K562 (cell line): ENCODE results near the gene TMEM184C. TPM values are rescaled to one million over a fixed set of nuclear protein-coding genes. Genes with fewer than 3 reads are reported as not detected.

ENCODE experiments used
- ATAC-seq: fragments of 200-7000 bp; cut with Tn5 transposase; 3 replicates; pipeline ENCODE4 v1.9.1; 2020; ENCODE audit warnings: moderate library complexity
- BruUV-seq: library from RNA; stranded (reverse); fragments of 400-500 nt; replicated peaks from 2 replicates; lab custom pipeline; 2021; lab: Mats Ljungman, UMichigan
- CTCF ChIA-PET: fragments of 300-600 bp; formaldehyde crosslinking; extraction: SDS; loops from one replicate; lab custom pipeline; 2021; ENCODE audit warnings: low intra/inter-chr PET ratio; lab: Yijun Ruan, JAX
- POLR2A ChIA-PET: fragments of 300-600, 350-650 bp; sonication (Branson Sonifier 250); formaldehyde crosslinking; extraction: SDS; loops from one replicate; lab custom pipeline; 2021; ENCODE audit warnings: antibody characterized with exemption, inconsistent platforms; lab: Yijun Ruan, JAX
- DNase-seq, 4 experiments: peaks; one replicate each; pipeline versions ENCODE4 v3.0.0 to v3.0.0-alpha.2; 2011 to 2018; ENCODE audit warnings: low spot score in 3 of 4, mixed read lengths in 3 of 4; ENCODE audit errors: extremely low read depth in 1 of 4
- FAIRE-seq: peaks from 2 replicates; lab custom pipeline; 2011; peaks lifted over from hg19 to GRCh38; lab: Jason Lieb, UNC
- H2AFZ ChIP-seq: 2 replicates; pipeline ENCODE4 v1.6.0; 2011; ENCODE audit warnings: low read depth, low read length, control low read depth, inconsistent platforms
- H3K27ac ChIP-seq: fragments of 200-600 bp; 3 replicates; pipeline ENCODE4 v1.8.0; 2011; ENCODE audit warnings: low read depth, mild to moderate bottlenecking, control low read depth, inconsistent platforms, low read length, moderate library complexity, mixed read lengths; ENCODE audit errors: extremely low read depth
- H3K27me3 ChIP-seq, 2 experiments: fragments of 300-600 bp in 1 of 2; 2 replicates in 1 of 2; 3 replicates in 1 of 2; pipeline versions ENCODE4 v1.6.0 to v1.8.0; 2011; ENCODE audit warnings: inconsistent platforms in 2 of 2, low read length in 2 of 2, mild to moderate bottlenecking in 1 of 2, mixed read lengths in 1 of 2, moderate library complexity in 1 of 2; ENCODE audit not compliant: control insufficient read depth in 2 of 2, insufficient read depth in 2 of 2
- H3K36me3 ChIP-seq: fragments of 300-600 bp; 3 replicates; pipeline ENCODE4 v1.8.0; 2011; ENCODE audit warnings: mild to moderate bottlenecking, low read length, inconsistent platforms; ENCODE audit not compliant: control insufficient read depth, insufficient read depth
- H3K4me1 ChIP-seq, 2 experiments: fragments of 200-600 bp in 1 of 2; replicated peaks in 1 of 2; 2 replicates in 1 of 2; 3 replicates in 1 of 2; pipeline versions ENCODE4 v1.5.1 to v1.8.0; 2011; ENCODE audit warnings: inconsistent platforms in 2 of 2, low read length in 2 of 2, mild to moderate bottlenecking in 1 of 2, mixed read lengths in 1 of 2, moderate library complexity in 1 of 2; ENCODE audit not compliant: control insufficient read depth in 2 of 2, insufficient read depth in 2 of 2
- H3K4me2 ChIP-seq: 2 replicates; pipeline ENCODE4 v1.6.1; 2011; ENCODE audit warnings: low read length, control low read depth, inconsistent platforms, mixed read lengths; ENCODE audit not compliant: insufficient read depth
- H3K4me3 ChIP-seq: fragments of 200-600 bp; sonication (generic), shearing (Covaris generic); 2 replicates; pipeline ENCODE4 v1.5.1; 2016; ENCODE audit warnings: control low read depth, inconsistent platforms
- H3K79me2 ChIP-seq: fragments of 200-600 bp; 3 replicates; pipeline ENCODE4 v1.8.0; 2011; ENCODE audit warnings: low read length, inconsistent platforms; ENCODE audit not compliant: control insufficient read depth, insufficient read depth
- H3K9ac ChIP-seq, 2 experiments: 2 replicates each; pipeline versions ENCODE4 v1.6.0 to v1.6.1; 2011; ENCODE audit warnings: low read depth in 2 of 2, low read length in 2 of 2, control low read depth in 1 of 2, inconsistent platforms in 1 of 2, mild to moderate bottlenecking in 1 of 2, mixed read lengths in 1 of 2; ENCODE audit not compliant: insufficient read depth in 1 of 2
- H3K9me1 ChIP-seq: one replicate; pipeline ENCODE4 v1.6.0; 2011; ENCODE audit warnings: inconsistent platforms, mild to moderate bottlenecking, low read length, moderate library complexity; ENCODE audit not compliant: control insufficient read depth, insufficient read depth
- H3K9me3 ChIP-seq: replicated peaks from 2 replicates; pipeline ENCODE4 v1.5.1; 2011; ENCODE audit warnings: low read depth, low read length, inconsistent platforms; ENCODE audit not compliant: control insufficient read depth, insufficient read depth
- H4K20me1 ChIP-seq: replicated peaks from 2 replicates; pipeline ENCODE4 v1.6.1; 2011; ENCODE audit warnings: low read length, inconsistent platforms, mixed read lengths; ENCODE audit not compliant: control insufficient read depth, insufficient read depth
- ARHGAP35 ChIP-seq: fragments of 450-650 bp; IDR thresholded peaks from 2 replicates; pipeline ENCODE4 v1.6.1; 2018; ENCODE audit not compliant: partially characterized antibody
- C11orf30 ChIP-seq: fragments of 450-650 bp; IDR thresholded peaks from 2 replicates; pipeline ENCODE4 v1.6.1; 2016; ENCODE audit warnings: low read depth, mild to moderate bottlenecking
- CTBP1 ChIP-seq: fragments of 450-650 bp; IDR thresholded peaks from 2 replicates; pipeline ENCODE4 v1.6.1; 2016; ENCODE audit warnings: borderline replicate concordance
- HMGN3 ChIP-seq: IDR thresholded peaks from 2 replicates; pipeline ENCODE4 v1.6.1; 2011; ENCODE audit warnings: borderline replicate concordance, low read depth, mild to moderate bottlenecking, mixed read lengths, low read length; ENCODE audit not compliant: insufficient read length; ENCODE audit errors: extremely low read depth
- MAFF ChIP-seq: IDR thresholded peaks from 2 replicates; pipeline ENCODE4 v1.6.1; 2012; ENCODE audit warnings: low read length, improper control_type of control experiment
- MAFG ChIP-seq: fragments of 450-650 bp; conservative IDR thresholded peaks from 2 replicates; pipeline ENCODE4 v1.6.1; 2016; ENCODE audit warnings: missing genetic modification characterization, missing compliant biosample characterization
- MAFK ChIP-seq: IDR thresholded peaks from 2 replicates; pipeline ENCODE4 v1.6.1; 2011; ENCODE audit warnings: low read length, improper control_type of control experiment
- NR4A1 ChIP-seq, 2 experiments: fragments of 250-450 bp in 1 of 2; fragments of 450-650 bp in 1 of 2; sonication (Bioruptor Pico) in 1 of 2; IDR thresholded peaks; 2 replicates each; pipeline versions ENCODE4 v1.4.0 to v1.6.1; 2016 to 2020; ENCODE audit warnings: mild to moderate bottlenecking in 2 of 2, missing compliant biosample characterization in 1 of 2, missing genetic modification characterization in 1 of 2, moderate library complexity in 1 of 2
- ZNF316 ChIP-seq: fragments of 450-650 bp; IDR thresholded peaks from 2 replicates; pipeline ENCODE4 v1.6.1; 2016
- WGBS: fragments of 100-300 bp; shearing (Covaris generic); methylation state at CpG from one replicate; pipeline ENCODE4 v1.1.6; 2016; ENCODE audit warnings: low coverage, mixed read lengths; ENCODE audit not compliant: insufficient coverage; ENCODE audit errors: missing lambda C conversion rate; 5-methylcytosine and 5-hydroxymethylcytosine counted together
- in situ Hi-C: fragments of 300-500 bp; cut with MboI; formaldehyde crosslinking; loops from 4 replicates; pipeline ENCODE4 v1.15.0; 2018; ENCODE audit warnings: inconsistent platforms, mixed read lengths
- intact Hi-C: fragments of 100-400 bp; cut with micrococcal nuclease; formaldehyde crosslinking; loops from 2 replicates; pipeline ENCODE4 v1.14.2; 2022
- polyA plus RNA-seq, 8 experiments: library from polyadenylated mRNA; depleted of rRNA in 4 of 8; stranded (reverse) in 5 of 8; unstranded in 3 of 8; fragments of >200 nt; fragmentation: Nextera tagmentation in 2 of 8; fragmentation: Illumina TruSeq in 1 of 8; extraction: Ambion mirVana in 2 of 8; extraction: Trizol in 1 of 8; gene quantifications; 2 replicates each; pipeline versions ENCODE4 v1.2.1 to v1.2.3, GENCODE V29; 2011 to 2014; ENCODE audit warnings: inconsistent platforms in 1 of 8, missing spikeins in 1 of 8
- total RNA-seq, 7 experiments: library from RNA; depleted of rRNA in 6 of 7; stranded (reverse); fragments of >200 nt in 6 of 7; fragmentation: Illumina TruSeq in 2 of 7; extraction: Trizol in 2 of 7; gene quantifications; 2 replicates each; pipeline versions ENCODE4 v1.2.1 to v1.2.3, GENCODE V29; 2011 to 2021; ENCODE audit warnings: low replicate concordance in 1 of 7
- TF ChIP-seq, protein P1 (sequence below): fragments of 450-650 bp; IDR thresholded peaks from 2 replicates; pipeline ENCODE4 v1.7.1; 2018; ENCODE audit warnings: mild to moderate bottlenecking, low read depth; ENCODE audit not compliant: partially characterized antibody
- TF ChIP-seq, protein P2 (sequence below): fragments of 150-350 bp; IDR thresholded peaks from 2 replicates; pipeline ENCODE4 v1.6.1; 2014; ENCODE audit warnings: low read depth, mild to moderate bottlenecking, low read length, borderline replicate concordance
- TF ChIP-seq, protein P3 (sequence below): sonication (generic); formaldehyde crosslinking; IDR thresholded peaks from 2 replicates; pipeline ENCODE4 v1.9.0; 2022; ENCODE audit warnings: mild to moderate bottlenecking, missing genetic modification reagents
- TF ChIP-seq, protein P4 (sequence below): fragments of 250-450 bp; sonication (Bioruptor Pico); IDR thresholded peaks from 2 replicates; pipeline ENCODE4 v1.4.0; 2020

The TMEM184C gene
- total and polyA plus RNA-seq, 9 of the 15 experiments (the other 6 are each of a cell fraction or from before 2014, with no cell fraction given), result 3.9 to 24.2 (median 18.2) TPM

DNA sequence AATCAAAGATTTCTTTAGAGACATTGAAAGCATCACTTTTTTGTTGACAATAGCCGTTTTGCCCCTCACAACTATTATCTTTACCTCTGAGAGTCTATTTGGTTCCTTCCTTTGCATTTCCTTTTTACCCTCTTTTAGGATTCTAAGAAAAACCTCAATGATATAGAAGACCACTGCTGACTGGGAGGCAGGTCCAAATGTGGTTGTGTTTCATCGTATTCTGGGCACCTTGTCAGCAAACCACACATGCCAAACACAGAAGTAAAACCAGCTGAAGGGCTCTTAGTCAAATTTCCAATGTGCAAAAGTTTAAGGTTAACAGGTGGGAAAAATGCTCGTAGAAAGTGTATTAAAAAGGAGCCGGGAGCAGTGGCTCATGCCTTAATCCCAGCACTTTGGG, 71.9 kb downstream of the TMEM184C start (continued):
- TF ChIP-seq, protein P1, sequence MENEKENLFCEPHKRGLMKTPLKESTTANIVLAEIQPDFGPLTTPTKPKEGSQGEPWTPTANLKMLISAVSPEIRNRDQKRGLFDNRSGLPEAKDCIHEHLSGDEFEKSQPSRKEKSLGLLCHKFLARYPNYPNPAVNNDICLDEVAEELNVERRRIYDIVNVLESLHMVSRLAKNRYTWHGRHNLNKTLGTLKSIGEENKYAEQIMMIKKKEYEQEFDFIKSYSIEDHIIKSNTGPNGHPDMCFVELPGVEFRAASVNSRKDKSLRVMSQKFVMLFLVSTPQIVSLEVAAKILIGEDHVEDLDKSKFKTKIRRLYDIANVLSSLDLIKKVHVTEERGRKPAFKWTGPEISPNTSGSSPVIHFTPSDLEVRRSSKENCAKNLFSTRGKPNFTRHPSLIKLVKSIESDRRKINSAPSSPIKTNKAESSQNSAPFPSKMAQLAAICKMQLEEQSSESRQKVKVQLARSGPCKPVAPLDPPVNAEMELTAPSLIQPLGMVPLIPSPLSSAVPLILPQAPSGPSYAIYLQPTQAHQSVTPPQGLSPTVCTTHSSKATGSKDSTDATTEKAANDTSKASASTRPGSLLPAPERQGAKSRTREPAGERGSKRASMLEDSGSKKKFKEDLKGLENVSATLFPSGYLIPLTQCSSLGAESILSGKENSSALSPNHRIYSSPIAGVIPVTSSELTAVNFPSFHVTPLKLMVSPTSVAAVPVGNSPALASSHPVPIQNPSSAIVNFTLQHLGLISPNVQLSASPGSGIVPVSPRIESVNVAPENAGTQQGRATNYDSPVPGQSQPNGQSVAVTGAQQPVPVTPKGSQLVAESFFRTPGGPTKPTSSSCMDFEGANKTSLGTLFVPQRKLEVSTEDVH, result no peak
- TF ChIP-seq HMGN3, result no peak
- TF ChIP-seq ARHGAP35, result no peak
- no peak for TF ChIP-seq ZNF316
- TF ChIP-seq NR4A1 (CRISPR knock-in tag; IDR thresholded peaks at IDR 0.05), result no peak
- no peak for TF ChIP-seq NR4A1 (tag; IDR thresholded peaks at IDR 0.05)

DNA sequence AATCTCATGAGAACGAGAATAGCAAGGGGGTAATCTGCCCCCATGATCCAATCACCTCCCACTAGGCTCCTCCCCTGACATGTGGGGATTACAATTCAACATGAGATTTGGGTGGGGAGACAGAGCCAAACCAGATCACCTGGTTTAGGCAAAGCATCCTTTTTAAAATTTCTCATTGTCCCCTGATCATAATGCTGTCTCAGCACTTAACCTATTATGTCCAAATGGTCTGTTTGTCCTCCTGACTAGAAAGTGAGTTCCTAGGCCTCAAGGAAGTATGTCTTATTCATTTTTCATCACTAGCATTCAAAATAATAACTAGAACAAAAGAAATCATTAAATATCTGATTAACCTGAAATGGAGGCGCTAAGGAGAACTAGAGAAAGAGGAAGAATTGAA, 74.6 kb downstream of the TMEM184C start:
- H3K36me3 ChIP-seq, result no peaks in the 10 kb centered on the region
- 3% methylated on average over 2 of the region's 2 CpGs for WGBS
- ATAC-seq (no peak), FAIRE-seq (no peak), DNase-seq (no peak)
- H3K9me3 ChIP-seq, result no peaks in the 10 kb centered on the region
- H3K27me3 ChIP-seq, result peaks cover 8 to 17% of the 10 kb centered on the region in 2 experiments; a peak in 4 of 5 replicates
- no peaks in the 10 kb centered on the region for H3K9me1 ChIP-seq
- CTCF ChIA-PET, result interaction anchor here (1.3 kb wide), 1 partner anchor 175 kb away, joined by 11 read pairs; no protein-coding TSS in a partner anchor
- no peaks in the 10 kb centered on the region for H3K79me2 ChIP-seq
- no peak overlapping the region for H3K4me2 ChIP-seq
- intact Hi-C loops, result loop anchor here (2.0 to 10.0 kb wide), 2 partner anchors 167 to 175 kb away; no protein-coding TSS in a partner anchor
- no TSS peak for BruUV-seq
- no peak overlapping the region for H3K4me3 ChIP-seq
- no peak overlapping the region for H2AFZ ChIP-seq
- in situ Hi-C loops, result no loop called here
- H4K20me1 ChIP-seq, result no peaks in the 10 kb centered on the region
- no peaks in the 10 kb centered on the region for H3K4me1 ChIP-seq
- no peak overlapping the region for H3K9ac ChIP-seq
- H3K27ac ChIP-seq, result no peak overlapping the region
- POLR2A ChIA-PET, result no interaction called here
- TF ChIP-seq, protein P2, sequence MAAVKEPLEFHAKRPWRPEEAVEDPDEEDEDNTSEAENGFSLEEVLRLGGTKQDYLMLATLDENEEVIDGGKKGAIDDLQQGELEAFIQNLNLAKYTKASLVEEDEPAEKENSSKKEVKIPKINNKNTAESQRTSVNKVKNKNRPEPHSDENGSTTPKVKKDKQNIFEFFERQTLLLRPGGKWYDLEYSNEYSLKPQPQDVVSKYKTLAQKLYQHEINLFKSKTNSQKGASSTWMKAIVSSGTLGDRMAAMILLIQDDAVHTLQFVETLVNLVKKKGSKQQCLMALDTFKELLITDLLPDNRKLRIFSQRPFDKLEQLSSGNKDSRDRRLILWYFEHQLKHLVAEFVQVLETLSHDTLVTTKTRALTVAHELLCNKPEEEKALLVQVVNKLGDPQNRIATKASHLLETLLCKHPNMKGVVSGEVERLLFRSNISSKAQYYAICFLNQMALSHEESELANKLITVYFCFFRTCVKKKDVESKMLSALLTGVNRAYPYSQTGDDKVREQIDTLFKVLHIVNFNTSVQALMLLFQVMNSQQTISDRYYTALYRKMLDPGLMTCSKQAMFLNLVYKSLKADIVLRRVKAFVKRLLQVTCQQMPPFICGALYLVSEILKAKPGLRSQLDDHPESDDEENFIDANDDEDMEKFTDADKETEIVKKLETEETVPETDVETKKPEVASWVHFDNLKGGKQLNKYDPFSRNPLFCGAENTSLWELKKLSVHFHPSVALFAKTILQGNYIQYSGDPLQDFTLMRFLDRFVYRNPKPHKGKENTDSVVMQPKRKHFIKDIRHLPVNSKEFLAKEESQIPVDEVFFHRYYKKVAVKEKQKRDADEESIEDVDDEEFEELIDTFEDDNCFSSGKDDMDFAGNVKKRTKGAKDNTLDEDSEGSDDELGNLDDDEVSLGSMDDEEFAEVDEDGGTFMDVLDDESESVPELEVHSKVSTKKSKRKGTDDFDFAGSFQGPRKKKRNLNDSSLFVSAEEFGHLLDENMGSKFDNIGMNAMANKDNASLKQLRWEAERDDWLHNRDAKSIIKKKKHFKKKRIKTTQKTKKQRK, result no peak
- TF ChIP-seq ZNF316 (peak; percentile 72), MAFK (peak; percentile 31; the same call in 1 of the 2 replicates), MAFF (peak; percentile 48), CTBP1 (no peak), C11orf30 (peak; percentile 57), MAFG (tag) (peak; percentile 44; the same call in 1 of the 2 replicates)
- TF ChIP-seq, protein P3, sequence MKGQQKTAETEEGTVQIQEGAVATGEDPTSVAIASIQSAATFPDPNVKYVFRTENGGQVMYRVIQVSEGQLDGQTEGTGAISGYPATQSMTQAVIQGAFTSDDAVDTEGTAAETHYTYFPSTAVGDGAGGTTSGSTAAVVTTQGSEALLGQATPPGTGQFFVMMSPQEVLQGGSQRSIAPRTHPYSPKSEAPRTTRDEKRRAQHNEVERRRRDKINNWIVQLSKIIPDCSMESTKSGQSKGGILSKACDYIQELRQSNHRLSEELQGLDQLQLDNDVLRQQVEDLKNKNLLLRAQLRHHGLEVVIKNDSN, result no peak
- TF ChIP-seq, protein P4, sequence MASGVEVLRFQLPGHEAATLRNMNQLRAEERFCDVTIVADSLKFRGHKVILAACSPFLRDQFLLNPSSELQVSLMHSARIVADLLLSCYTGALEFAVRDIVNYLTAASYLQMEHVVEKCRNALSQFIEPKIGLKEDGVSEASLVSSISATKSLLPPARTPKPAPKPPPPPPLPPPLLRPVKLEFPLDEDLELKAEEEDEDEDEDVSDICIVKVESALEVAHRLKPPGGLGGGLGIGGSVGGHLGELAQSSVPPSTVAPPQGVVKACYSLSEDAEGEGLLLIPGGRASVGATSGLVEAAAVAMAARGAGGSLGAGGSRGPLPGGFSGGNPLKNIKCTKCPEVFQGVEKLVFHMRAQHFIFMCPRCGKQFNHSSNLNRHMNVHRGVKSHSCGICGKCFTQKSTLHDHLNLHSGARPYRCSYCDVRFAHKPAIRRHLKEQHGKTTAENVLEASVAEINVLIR, result no peak
